Measurements from ENCODE around the gene PLA2G2D.
"Not testable (repeated sequence)": the region's sequence is repeated elsewhere in the genome, so short reads cannot be mapped to it uniquely, and the experiment has no call there.

Gene PLA2G2D

GRCh38 chr1:20143318-20143717 lies 24.0 kb upstream of the PLA2G2D start:
- DNase-seq (ENCODE audit: low read depth in 3 of 3), result no peak

- no peak for DNase-seq (ENCODE audit: low read depth in 3 of 3)
Measured at GRCh38 chr1:20142001-20142710, 22.8 kb upstream of the PLA2G2D start.

GRCh38 chr1:20141466-20141865 lies 22.1 kb upstream of the PLA2G2D start:
- no peak for DNase-seq (ENCODE audit: low read depth in 3 of 3)

- no peak for DNase-seq (ENCODE audit: low read depth in 3 of 3)
Measured at GRCh38 chr1:20141001-20141400, 21.7 kb upstream of the PLA2G2D start.

GRCh38 chr1:20139776-20140612 lies 20.7 kb upstream of the PLA2G2D start:
- DNase-seq (ENCODE audit: low read depth in 3 of 3), result no peak

- DNase-seq (ENCODE audit: low read depth in 3 of 3), result no peak
Measured at GRCh38 chr1:20138961-20139550, 19.7 kb upstream of the PLA2G2D start, which contains the start of gene PLA2G2F. TSS of gene PLA2G2F (plus strand) at chr1:20139323. CDS start at chr1:20139428, 105 bp downstream.

GRCh38 chr1:20138346-20138745 lies 19.0 kb upstream of the PLA2G2D start:
- no peak for DNase-seq (ENCODE audit: low read depth in 3 of 3)

GRCh38 chr1:20137604-20138003 lies 18.3 kb upstream of the PLA2G2D start:
- DNase-seq (ENCODE audit: low read depth in 3 of 3), result no peak

GRCh38 chr1:20137055-20137454 lies 17.7 kb upstream of the PLA2G2D start:
- no peak for DNase-seq (ENCODE audit: low read depth in 3 of 3)

GRCh38 chr1:20136249-20136648 lies 16.9 kb upstream of the PLA2G2D start:
- DNase-seq (ENCODE audit: low read depth in 3 of 3), result no peak

- no peak for DNase-seq (ENCODE audit: low read depth in 3 of 3)
Measured at GRCh38 chr1:20134995-20135394, 15.7 kb upstream of the PLA2G2D start.

GRCh38 chr1:20130518-20130917 lies 11.2 kb upstream of the PLA2G2D start:
- not testable (repeated sequence) for DNase-seq (ENCODE audit: low read depth in 3 of 3)

- no peak for DNase-seq (ENCODE audit: low read depth in 3 of 3)
Measured at GRCh38 chr1:20126806-20127440, 7.6 kb upstream of the PLA2G2D start.

- DNase-seq (ENCODE audit: low read depth in 3 of 3), result no peak
Measured at GRCh38 chr1:20126041-20126805, 6.9 kb upstream of the PLA2G2D start.

- DNase-seq (ENCODE audit: low read depth in 3 of 3), result no peak
Measured at GRCh38 chr1:20125100-20125499, 5.8 kb upstream of the PLA2G2D start.

- DNase-seq (ENCODE audit: low read depth in 3 of 3), result no peak
Measured at GRCh38 chr1:20124456-20125057, 5.2 kb upstream of the PLA2G2D start.

- no peak for DNase-seq (ENCODE audit: low read depth in 3 of 3)
Measured at GRCh38 chr1:20123722-20124455, 4.6 kb upstream of the PLA2G2D start.

GRCh38 chr1:20120796-20121195 lies 1.5 kb upstream of the PLA2G2D start:
- no peak for DNase-seq (ENCODE audit: low read depth in 3 of 3)

- DNase-seq (ENCODE audit: low read depth in 3 of 3), result no peak
Measured at GRCh38 chr1:20117236-20117635, 2.1 kb downstream of the PLA2G2D start.

- no peak for DNase-seq (ENCODE audit: low read depth in 3 of 3)
Measured at GRCh38 chr1:20115916-20116315, 3.4 kb downstream of the PLA2G2D start.

Data from stimulated activated CD4-positive, alpha-beta T cell treated with anti-CD3 and anti-CD28 coated beads, TNF-alpha, amount 100 ng/mL, for 48 hours (primary cell).